Lung (tissue), 12 donors: ENCODE data around the gene DGKB. TPM values are rescaled to one million over a fixed set of nuclear protein-coding genes. Genes with fewer than 3 reads are reported as not detected.

Experiments
- ATAC-seq: fragments of 200-7000 bp; cut with Tn5 transposase; one replicate; pipeline ENCODE4 v1.9.1; 2020; ENCODE audit warnings: moderate number of reproducible peaks; ENCODE audit not compliant: insufficient read depth, low FRiP score
- DNase-seq, 3 donors: peaks; one replicate each; pipeline ENCODE4 v3.0.0-alpha.2; 2013 to 2017
- H3K27ac ChIP-seq, 2 donors: one replicate each; pipeline ENCODE4 v1.5.1; 2013; ENCODE audit warnings: mild to moderate bottlenecking in 2 of 2, moderate library complexity in 2 of 2, control low read depth in 1 of 2, inconsistent platforms in 1 of 2, low read depth in 1 of 2, low read length in 1 of 2
- H3K27me3 ChIP-seq, 3 donors: one replicate each; pipeline ENCODE4 v1.5.1; 2013; ENCODE audit warnings: low read length in 2 of 3; ENCODE audit not compliant: control insufficient read depth in 3 of 3, insufficient read depth in 3 of 3
- H3K36me3 ChIP-seq, 4 donors: one replicate each; pipeline ENCODE4 v1.5.1; 2013; ENCODE audit warnings: low read length in 4 of 4, mild to moderate bottlenecking in 1 of 4, moderate library complexity in 1 of 4; ENCODE audit not compliant: control insufficient read depth in 4 of 4, insufficient read depth in 4 of 4
- H3K4me1 ChIP-seq, 5 donors: one replicate each; pipeline ENCODE4 v1.5.1; 2013; ENCODE audit warnings: low read length in 5 of 5, mild to moderate bottlenecking in 2 of 5, moderate library complexity in 1 of 5; ENCODE audit not compliant: control insufficient read depth in 5 of 5, insufficient read depth in 5 of 5
- H3K4me3 ChIP-seq: one replicate; pipeline ENCODE4 v1.5.1; 2013; ENCODE audit warnings: mild to moderate bottlenecking, control low read depth, moderate library complexity
- H3K9ac ChIP-seq, 2 donors: one replicate each; pipeline ENCODE4 v1.5.1; 2013; ENCODE audit warnings: low read length in 2 of 2, control low read depth in 1 of 2; ENCODE audit not compliant: insufficient read depth in 1 of 2
- H3K9me3 ChIP-seq, 4 donors: one replicate each; pipeline ENCODE4 v1.5.1; 2013; ENCODE audit warnings: low read length in 3 of 4, mild to moderate bottlenecking in 1 of 4, moderate library complexity in 1 of 4; ENCODE audit not compliant: control insufficient read depth in 4 of 4, insufficient read depth in 3 of 4
- WGBS, 2 donors: extraction: QIAGEN DNeasy Blood & Tissue Kit; methylation state at CpG; one replicate each; pipeline ENCODE4 v1.1.7; 2013; 5-methylcytosine and 5-hydroxymethylcytosine counted together
- polyA plus RNA-seq, 2 donors: library from polyadenylated mRNA; stranded (reverse); fragments of 200-250 nt; gene quantifications; one replicate each; pipeline ENCODE4 v1.2.1, GENCODE V29; 2013
- total RNA-seq, 2 donors: library from RNA; depleted of rRNA in 1 of 2; stranded (reverse); fragments of >200 nt in 1 of 2; gene quantifications; one replicate each; pipeline ENCODE4 v1.2.1, GENCODE V29; 2014 to 2021
- TF ChIP-seq, protein P1 (sequence below): IDR thresholded peaks from 2 replicates; pipeline ENCODE4 v1.5.1; 2012; ENCODE audit warnings: mild to moderate bottlenecking; ENCODE audit errors: control extremely low read depth, extremely low read depth
- donor health status: control.
- donor health status: control.
- donor health status: Bipolar disorder and iron deficiency.
- donor health status: healthy.
- donor health status: DM: yes; HTN: yes; CAD: no.

Gene DGKB
- total and polyA plus RNA-seq, 4 donors: under 0.01 to 0.57 (median 0.06) TPM; not detected in 1

- 86 to 89% methylated on average over 1 of the region's 1 CpG for WGBS, 2 donors
- TF ChIP-seq, protein P1, sequence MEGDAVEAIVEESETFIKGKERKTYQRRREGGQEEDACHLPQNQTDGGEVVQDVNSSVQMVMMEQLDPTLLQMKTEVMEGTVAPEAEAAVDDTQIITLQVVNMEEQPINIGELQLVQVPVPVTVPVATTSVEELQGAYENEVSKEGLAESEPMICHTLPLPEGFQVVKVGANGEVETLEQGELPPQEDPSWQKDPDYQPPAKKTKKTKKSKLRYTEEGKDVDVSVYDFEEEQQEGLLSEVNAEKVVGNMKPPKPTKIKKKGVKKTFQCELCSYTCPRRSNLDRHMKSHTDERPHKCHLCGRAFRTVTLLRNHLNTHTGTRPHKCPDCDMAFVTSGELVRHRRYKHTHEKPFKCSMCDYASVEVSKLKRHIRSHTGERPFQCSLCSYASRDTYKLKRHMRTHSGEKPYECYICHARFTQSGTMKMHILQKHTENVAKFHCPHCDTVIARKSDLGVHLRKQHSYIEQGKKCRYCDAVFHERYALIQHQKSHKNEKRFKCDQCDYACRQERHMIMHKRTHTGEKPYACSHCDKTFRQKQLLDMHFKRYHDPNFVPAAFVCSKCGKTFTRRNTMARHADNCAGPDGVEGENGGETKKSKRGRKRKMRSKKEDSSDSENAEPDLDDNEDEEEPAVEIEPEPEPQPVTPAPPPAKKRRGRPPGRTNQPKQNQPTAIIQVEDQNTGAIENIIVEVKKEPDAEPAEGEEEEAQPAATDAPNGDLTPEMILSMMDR: no peak
- Histone ChIP-seq H3K4me3 (no peak overlapping the region), H3K9ac (no peak overlapping the region), H3K27me3 (no peaks in the 10 kb centered on the region), H3K9me3 (no peaks in the 10 kb centered on the region), H3K36me3 (no peaks in the 10 kb centered on the region), H3K4me1 (no peaks in the 10 kb centered on the region), H3K27ac (no peak overlapping the region)
- DNase-seq (no peak), ATAC-seq (no peak)
Observed at GRCh38 chr7:14258861-14259260, 643.7 kb downstream of the DGKB start.

DNA sequence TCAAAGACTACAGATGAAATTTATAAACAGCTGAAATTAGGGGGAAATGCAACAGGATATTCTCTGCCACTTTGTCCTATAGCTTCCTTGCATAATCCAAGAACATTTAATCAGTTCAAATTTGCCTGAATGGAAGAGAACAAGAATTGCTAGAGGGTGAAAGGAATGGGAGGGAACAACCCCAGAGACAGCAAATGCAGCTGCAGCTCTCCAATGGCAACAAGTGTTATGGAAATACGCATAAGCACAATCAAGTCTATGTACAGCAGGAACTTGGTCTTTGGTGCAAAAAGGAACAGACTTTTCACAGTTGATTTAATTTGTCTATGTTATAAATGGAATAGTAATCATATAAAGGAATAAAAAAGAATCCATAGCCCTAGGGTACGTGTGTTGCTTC is 644.1 kb downstream of the DGKB start:
- H3K36me3 ChIP-seq: no peaks in the 10 kb centered on the region
- 91 to 95% methylated on average over 2 of the region's 2 CpGs for WGBS, 2 donors
- TF ChIP-seq, protein P1: no peak
- ATAC-seq (no peak), DNase-seq (no peak)
- no peak overlapping the region for H3K4me3 ChIP-seq
- no peaks in the 10 kb centered on the region for H3K4me1 ChIP-seq
- H3K27ac ChIP-seq: no peak overlapping the region
- no peaks in the 10 kb centered on the region for H3K9me3 ChIP-seq
- no peaks in the 10 kb centered on the region for H3K27me3 ChIP-seq
- H3K9ac ChIP-seq: no peak overlapping the region

- no peak overlapping the region for H3K27ac ChIP-seq
- no peaks in the 10 kb centered on the region for H3K36me3 ChIP-seq
- no peaks in the 10 kb centered on the region for H3K9me3 ChIP-seq
- ATAC-seq (no peak), DNase-seq (no peak)
- TF ChIP-seq, protein P1: no peak
- no peak overlapping the region for H3K9ac ChIP-seq
- no peaks in the 10 kb centered on the region for H3K27me3 ChIP-seq
- no peak overlapping the region for H3K4me3 ChIP-seq
- H3K4me1 ChIP-seq: no peaks in the 10 kb centered on the region
- WGBS, 2 donors: 85 to 87% methylated on average over 3 of the region's 3 CpGs
Observed at GRCh38 chr7:14252458-14252857, 650.1 kb downstream of the DGKB start.

- no peaks in the 10 kb centered on the region for H3K27me3 ChIP-seq
- WGBS, 2 donors: 80 to 90% methylated on average over 5 of the region's 5 CpGs
- H3K36me3 ChIP-seq: no peaks in the 10 kb centered on the region
- no peak overlapping the region for H3K4me3 ChIP-seq
- H3K9ac ChIP-seq: no peak overlapping the region
- H3K9me3 ChIP-seq: no peaks in the 10 kb centered on the region
- DNase-seq (no peak), ATAC-seq (no peak)
- peak overlapping the region in 1 of 2 donors; percentile 4 for H3K27ac ChIP-seq
- TF ChIP-seq, protein P1: no peak
- peaks cover 0 to 5% (median 0%) of the 10 kb centered on the region in 5 donors for H3K4me1 ChIP-seq
Observed at GRCh38 chr7:14242175-14242574, 660.4 kb downstream of the DGKB start.
